Loucy (cell line): ENCODE measurements around the gene ACLY.

Experiments used
- CTCF ChIP-seq: fragments of 200-600 bp; sonication (generic); conservative IDR thresholded peaks from 2 replicates; pipeline ENCODE4 v1.5.1; 2014; ENCODE audit warnings: mild to moderate bottlenecking, antibody characterized with exemption, low read length
- EZH2phosphoT487 ChIP-seq: fragments of 200-600 bp; IDR thresholded peaks from 2 replicates; pipeline ENCODE4 v1.6.1; 2018; ENCODE audit warnings: antibody characterized with exemption, mild to moderate bottlenecking, moderate library complexity, borderline replicate concordance

DNA sequence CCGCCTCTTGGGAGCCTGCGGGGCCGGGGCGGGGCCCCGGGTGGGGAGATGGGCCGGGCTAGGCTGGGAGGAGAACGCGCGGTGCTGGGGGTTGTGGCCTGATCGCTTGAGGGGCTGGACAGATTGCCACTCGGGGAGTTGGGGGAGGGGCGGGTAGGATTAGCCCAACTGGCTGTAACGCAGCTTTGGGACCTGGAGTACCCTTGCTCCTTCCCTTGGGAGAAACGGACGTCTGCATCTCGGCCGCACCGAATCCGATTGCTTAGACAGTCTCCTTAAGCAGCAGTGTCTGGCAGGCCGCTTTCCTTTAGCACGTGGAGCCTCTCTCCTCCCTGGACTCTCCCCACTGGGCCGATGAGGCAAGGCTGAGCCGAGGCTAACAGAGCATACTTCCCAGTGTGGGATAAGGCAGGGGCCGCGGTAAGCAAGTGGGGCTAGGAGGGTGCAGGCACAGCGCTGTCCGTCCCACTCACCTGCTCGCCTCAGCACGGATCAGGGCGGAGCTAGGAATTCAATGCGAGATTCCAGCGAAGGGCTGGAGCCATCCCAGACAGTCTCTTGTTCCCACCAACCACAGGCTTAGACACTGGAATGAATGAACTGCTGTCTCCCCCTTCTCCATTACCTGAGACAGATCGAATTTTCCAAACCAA, 540 bp upstream of the ACLY start:
- TF ChIP-seq CTCF (no peak), EZH2phosphoT487 (no peak)
